ENCODE results near the gene GATA2.

DNA sequence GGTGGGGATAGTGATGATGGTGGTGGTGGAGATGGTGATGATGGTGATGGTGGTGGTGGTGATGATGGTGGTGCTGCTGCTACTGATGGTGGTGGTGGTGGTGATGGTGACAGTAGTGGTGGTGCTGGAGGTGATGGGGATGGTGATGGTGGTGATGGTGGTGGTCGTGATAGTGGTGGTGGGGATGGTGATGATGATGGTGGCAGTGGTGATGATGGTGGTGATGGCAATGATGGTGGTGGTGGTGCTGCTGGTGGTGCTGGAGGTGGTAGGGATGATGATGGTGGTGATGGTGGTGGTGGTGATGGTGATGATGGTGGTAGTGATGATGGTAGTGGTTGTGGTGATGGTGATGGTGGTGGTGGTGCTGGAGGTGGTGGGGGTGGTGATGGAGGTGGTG, 47.6 kb downstream of the GATA2 start:
- no peak for TF ChIP-seq IRF2 (CRISPR knock-in tag; IDR thresholded peaks at IDR 0.05)
- no peak for TF ChIP-seq EP300 (IDR thresholded peaks at IDR 0.05; ENCODE audit: low read depth in 2 of 2, low read length in 2 of 2)
- TF ChIP-seq EP300 (CRISPR knock-in tag; IDR thresholded peaks at IDR 0.05; ENCODE audit: borderline replicate concordance), result no peak
- no peak for TF ChIP-seq POLR2A (IDR thresholded peaks at IDR 0.05; ENCODE audit: insufficient read depth in 1 of 2, low read depth in 2 of 2, low read length in 2 of 2)
- TF ChIP-seq POLR2AphosphoS5 (IDR thresholded peaks at IDR 0.05; ENCODE audit: low read depth, low read length), result no peak
- no peak for TF ChIP-seq FOXO1 (CRISPR knock-in tag; IDR thresholded peaks at IDR 0.05)
- no peak for TF ChIP-seq KAT2B (IDR thresholded peaks at IDR 0.05; ENCODE audit: borderline replicate concordance, low read depth, low read length)
- no peak for TF ChIP-seq HNF4A (CRISPR knock-in tag; IDR thresholded peaks at IDR 0.05)
- TF ChIP-seq TGIF2 (CRISPR knock-in tag; IDR thresholded peaks at IDR 0.05), result no peak
- no peak for TF ChIP-seq KLF11 (CRISPR knock-in tag; IDR thresholded peaks at IDR 0.05)
- TF ChIP-seq, protein P1, sequence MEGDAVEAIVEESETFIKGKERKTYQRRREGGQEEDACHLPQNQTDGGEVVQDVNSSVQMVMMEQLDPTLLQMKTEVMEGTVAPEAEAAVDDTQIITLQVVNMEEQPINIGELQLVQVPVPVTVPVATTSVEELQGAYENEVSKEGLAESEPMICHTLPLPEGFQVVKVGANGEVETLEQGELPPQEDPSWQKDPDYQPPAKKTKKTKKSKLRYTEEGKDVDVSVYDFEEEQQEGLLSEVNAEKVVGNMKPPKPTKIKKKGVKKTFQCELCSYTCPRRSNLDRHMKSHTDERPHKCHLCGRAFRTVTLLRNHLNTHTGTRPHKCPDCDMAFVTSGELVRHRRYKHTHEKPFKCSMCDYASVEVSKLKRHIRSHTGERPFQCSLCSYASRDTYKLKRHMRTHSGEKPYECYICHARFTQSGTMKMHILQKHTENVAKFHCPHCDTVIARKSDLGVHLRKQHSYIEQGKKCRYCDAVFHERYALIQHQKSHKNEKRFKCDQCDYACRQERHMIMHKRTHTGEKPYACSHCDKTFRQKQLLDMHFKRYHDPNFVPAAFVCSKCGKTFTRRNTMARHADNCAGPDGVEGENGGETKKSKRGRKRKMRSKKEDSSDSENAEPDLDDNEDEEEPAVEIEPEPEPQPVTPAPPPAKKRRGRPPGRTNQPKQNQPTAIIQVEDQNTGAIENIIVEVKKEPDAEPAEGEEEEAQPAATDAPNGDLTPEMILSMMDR (CRISPR knock-in tag; IDR thresholded peaks at IDR 0.05), result no peak
